ENCODE results near the gene DYNC1LI1.
A peak's percentile ranks its signal among the peaks of the same experiment; 100 is the strongest.
"Not testable (repeated sequence)": the region's sequence is repeated elsewhere in the genome, so short reads cannot be mapped to it uniquely, and the experiment has no call there.

The DYNC1LI1 gene

GRCh38 chr3:32592011-32592410 lies 21.4 kb upstream of the DYNC1LI1 start:
- in situ Hi-C loops (cut with HindIII; ENCODE audit: low pct_ligation_motif_present, low pct_unique_long_range_greater_than_20kb, low sequenced_read_pairs), result no loop called here
- no peak for DNase-seq

DNA sequence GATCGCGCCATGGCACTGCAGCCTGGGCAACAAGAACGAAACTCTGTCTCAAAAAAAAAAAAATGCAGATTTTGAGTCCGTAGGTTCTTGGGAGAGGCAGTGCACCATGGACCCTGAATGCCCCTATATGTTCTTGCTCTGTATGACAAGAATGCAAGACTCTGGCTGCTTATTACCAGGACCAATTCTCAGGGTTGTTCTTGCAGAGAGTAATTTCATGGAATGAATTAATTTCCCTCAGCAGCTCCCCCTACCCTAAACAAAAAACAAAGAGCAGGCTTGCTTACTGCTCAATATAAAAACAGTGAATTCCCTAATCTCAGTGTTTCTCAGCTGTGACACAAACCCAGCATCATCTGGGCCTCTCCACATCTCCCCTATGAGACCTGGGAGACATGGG lies 20.5 kb upstream of the DYNC1LI1 start:
- in situ Hi-C loops (cut with HindIII; ENCODE audit: low pct_ligation_motif_present, low pct_unique_long_range_greater_than_20kb, low sequenced_read_pairs), result no loop called here

DNA sequence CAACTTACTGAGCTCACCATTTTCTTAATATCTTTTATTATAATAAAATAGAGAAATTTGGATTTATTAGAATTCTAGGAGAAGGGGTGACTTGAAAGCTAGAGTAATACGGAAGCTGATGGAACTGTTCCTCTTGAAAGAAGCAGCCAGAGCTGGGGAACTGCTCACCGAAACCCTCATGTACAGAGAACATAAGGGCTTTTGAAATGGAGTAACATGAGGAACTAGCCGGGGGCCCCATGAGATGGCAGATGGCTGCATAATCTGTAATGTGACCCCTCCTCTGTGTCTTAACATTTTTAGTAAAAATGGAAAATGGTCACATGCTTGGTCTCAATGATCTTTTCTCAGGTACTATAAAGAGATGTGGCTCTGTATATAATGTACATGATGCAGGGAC lies 15.7 kb upstream of the DYNC1LI1 start:
- in situ Hi-C loops (cut with HindIII; ENCODE audit: low pct_ligation_motif_present, low pct_unique_long_range_greater_than_20kb, low sequenced_read_pairs), result no loop called here
- no peak for DNase-seq

More for the DNA sequence above, 20.5 kb upstream of the DYNC1LI1 start:
- DNase-seq, result no peak

GRCh38 chr3:32584660-32585059 lies 14.0 kb upstream of the DYNC1LI1 start:
- in situ Hi-C loops (cut with HindIII; ENCODE audit: low pct_ligation_motif_present, low pct_unique_long_range_greater_than_20kb, low sequenced_read_pairs), result no loop called here
- DNase-seq, result no peak

DNA sequence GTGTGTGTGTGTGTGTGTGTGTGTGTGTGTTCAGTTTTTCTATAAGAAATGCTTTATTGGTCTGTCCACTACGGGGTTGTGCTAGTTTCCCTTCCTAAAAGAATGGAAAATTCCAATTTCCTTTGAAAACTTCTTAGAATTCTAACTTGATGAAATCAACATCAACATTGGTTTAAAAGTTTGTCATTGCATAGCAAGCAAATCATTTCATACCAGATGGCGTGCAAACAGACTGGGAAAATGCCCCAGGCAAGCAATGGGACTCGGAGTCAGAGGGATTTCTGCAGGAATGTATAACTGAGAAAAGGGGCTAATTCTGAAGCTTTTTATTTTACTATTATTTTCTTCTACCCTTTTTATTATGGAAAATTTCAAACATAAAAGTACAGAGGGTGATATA lies 13.1 kb upstream of the DYNC1LI1 start:
- in situ Hi-C loops (cut with HindIII; ENCODE audit: low pct_ligation_motif_present, low pct_unique_long_range_greater_than_20kb, low sequenced_read_pairs), result no loop called here
- no peak for DNase-seq

- in situ Hi-C loops (cut with HindIII; ENCODE audit: low pct_ligation_motif_present, low pct_unique_long_range_greater_than_20kb, low sequenced_read_pairs); DNase-seq: not testable (repeated sequence)
Observed at GRCh38 chr3:32578669-32579068, 8.0 kb upstream of the DYNC1LI1 start.

- DNase-seq, result no peak
- in situ Hi-C loops (cut with HindIII; ENCODE audit: low pct_ligation_motif_present, low pct_unique_long_range_greater_than_20kb, low sequenced_read_pairs), result no loop called here
Observed at GRCh38 chr3:32577581-32578556, 7.2 kb upstream of the DYNC1LI1 start.

DNA sequence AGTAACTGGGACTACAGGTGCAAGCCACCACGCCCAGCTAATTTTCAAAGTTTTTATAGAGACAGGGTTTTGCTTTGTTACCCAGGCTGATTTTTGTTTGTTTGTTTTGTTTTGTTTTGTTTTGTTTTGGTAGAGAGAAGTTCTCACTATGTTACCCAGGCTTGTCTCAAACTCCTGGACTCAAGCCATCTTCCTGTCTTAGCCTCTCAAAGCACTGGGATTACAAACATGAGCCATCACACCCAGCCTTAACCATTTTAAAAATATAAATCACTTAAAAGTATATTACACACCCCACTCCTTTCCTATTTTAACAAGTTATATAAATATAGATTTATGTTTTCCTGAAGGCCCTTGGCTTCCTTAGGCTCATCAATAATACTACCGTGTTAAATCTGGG lies 6.5 kb upstream of the DYNC1LI1 start:
- DNase-seq, result no peak
- in situ Hi-C loops (cut with HindIII; ENCODE audit: low pct_ligation_motif_present, low pct_unique_long_range_greater_than_20kb, low sequenced_read_pairs), result no loop called here

DNA sequence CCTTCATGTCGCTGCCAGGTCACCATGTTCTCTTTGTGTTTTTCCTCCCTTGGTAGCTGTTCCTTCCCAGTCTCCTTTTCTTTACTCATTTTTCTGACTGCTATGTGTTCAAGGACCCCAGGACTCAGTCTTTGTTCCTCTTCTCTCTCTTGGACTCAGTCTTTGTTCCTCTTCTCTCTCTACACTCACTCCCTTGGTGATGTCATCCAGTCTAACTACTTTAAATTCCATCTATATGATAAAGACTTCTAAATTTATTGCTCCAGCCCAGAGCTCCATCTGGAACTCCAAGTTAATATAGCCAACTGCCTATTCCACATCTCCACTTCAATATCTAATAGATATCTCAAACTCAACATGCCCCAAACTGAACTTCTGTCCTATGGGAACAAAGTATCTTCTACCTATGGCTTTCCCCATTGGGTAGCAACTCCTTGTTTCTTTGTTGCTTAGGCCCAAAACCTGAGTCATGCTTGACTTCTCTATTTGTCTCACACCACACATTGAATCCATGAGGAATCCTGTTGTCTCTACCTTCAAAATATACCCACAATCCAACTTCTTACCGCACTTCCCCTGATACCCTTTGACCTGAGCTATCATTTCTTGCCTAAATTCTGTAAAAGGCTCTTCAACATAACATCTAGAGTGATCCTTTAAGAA lies 4.9 kb upstream of the DYNC1LI1 start:
- DNase-seq, result no peak
- in situ Hi-C loops (cut with HindIII; ENCODE audit: low pct_ligation_motif_present, low pct_unique_long_range_greater_than_20kb, low sequenced_read_pairs), result no loop called here

GRCh38 chr3:32571192-32571485 lies 481 bp upstream of the DYNC1LI1 start:
- in situ Hi-C loops (cut with HindIII; ENCODE audit: low pct_ligation_motif_present, low pct_unique_long_range_greater_than_20kb, low sequenced_read_pairs), result no loop called here
- no peak for DNase-seq

DNA sequence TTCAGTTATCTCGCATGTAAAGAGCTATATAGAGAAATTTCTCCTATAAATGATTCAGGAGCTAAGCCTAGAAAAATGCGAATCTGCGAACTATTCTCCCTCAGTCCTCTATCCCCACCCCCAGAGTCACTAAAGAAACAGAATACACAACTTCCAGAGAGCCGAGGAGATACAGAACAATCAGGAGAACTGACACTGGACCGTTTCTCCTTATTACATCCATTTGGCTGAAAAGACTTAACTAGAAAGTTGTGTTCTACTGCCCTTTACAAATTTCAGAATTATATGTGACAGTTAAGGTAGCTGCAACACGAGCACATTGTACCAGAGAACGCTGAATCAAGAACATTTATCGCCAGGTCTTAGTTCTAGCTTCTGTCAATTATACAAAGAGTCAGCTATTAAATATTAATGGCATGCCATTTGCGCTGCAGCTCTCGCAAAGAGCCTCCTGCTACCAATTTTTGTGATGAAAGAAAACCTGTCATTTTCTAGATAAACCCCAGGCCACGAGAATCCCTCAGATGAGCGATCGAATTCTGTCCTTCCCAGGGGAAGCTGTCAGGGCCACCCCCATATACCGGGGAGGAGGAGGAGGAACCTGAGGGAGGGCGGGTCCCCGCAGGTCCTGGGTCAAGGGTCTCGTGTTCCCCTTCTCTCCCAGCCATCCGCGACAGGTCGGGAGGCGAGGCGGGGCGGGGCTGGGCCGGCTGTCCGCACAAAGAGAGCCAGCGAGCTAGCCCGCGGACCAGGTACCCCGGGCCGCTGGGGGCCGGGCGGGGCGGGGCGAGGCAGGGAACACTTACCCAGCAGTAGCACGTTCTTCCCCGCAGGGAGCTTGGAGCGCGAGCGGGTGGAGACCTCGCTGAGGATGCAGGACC lies 878 bp downstream of the DYNC1LI1 start:
- in situ Hi-C loops (cut with HindIII; ENCODE audit: low pct_ligation_motif_present, low pct_unique_long_range_greater_than_20kb, low sequenced_read_pairs), result no loop called here
- peak; percentile 49 for DNase-seq

- in situ Hi-C loops (cut with HindIII; ENCODE audit: low pct_ligation_motif_present, low pct_unique_long_range_greater_than_20kb, low sequenced_read_pairs), result no loop called here
- no peak for DNase-seq
Observed at GRCh38 chr3:32568953-32569352, 1.7 kb downstream of the DYNC1LI1 start.

GRCh38 chr3:32564195-32564594 lies 6.5 kb downstream of the DYNC1LI1 start:
- no peak for DNase-seq
- in situ Hi-C loops (cut with HindIII; ENCODE audit: low pct_ligation_motif_present, low pct_unique_long_range_greater_than_20kb, low sequenced_read_pairs), result no loop called here

- in situ Hi-C loops (cut with HindIII; ENCODE audit: low pct_ligation_motif_present, low pct_unique_long_range_greater_than_20kb, low sequenced_read_pairs), result no loop called here
- no peak for DNase-seq
Observed at GRCh38 chr3:32562640-32563039, 8.0 kb downstream of the DYNC1LI1 start.

GRCh38 chr3:32557640-32558352 lies 12.9 kb downstream of the DYNC1LI1 start:
- DNase-seq, result no peak
- in situ Hi-C loops (cut with HindIII; ENCODE audit: low pct_ligation_motif_present, low pct_unique_long_range_greater_than_20kb, low sequenced_read_pairs), result no loop called here

- no peak for DNase-seq
- in situ Hi-C loops (cut with HindIII; ENCODE audit: low pct_ligation_motif_present, low pct_unique_long_range_greater_than_20kb, low sequenced_read_pairs), result no loop called here
Observed at GRCh38 chr3:32556332-32556731, 14.3 kb downstream of the DYNC1LI1 start.

- no peak for DNase-seq
- in situ Hi-C loops (cut with HindIII; ENCODE audit: low pct_ligation_motif_present, low pct_unique_long_range_greater_than_20kb, low sequenced_read_pairs), result no loop called here
Observed at GRCh38 chr3:32553973-32554372, 16.7 kb downstream of the DYNC1LI1 start.

- DNase-seq, result no peak
- in situ Hi-C loops (cut with HindIII; ENCODE audit: low pct_ligation_motif_present, low pct_unique_long_range_greater_than_20kb, low sequenced_read_pairs), result no loop called here
Observed at GRCh38 chr3:32553459-32553858, 17.2 kb downstream of the DYNC1LI1 start.
